ENCODE data around the gene ANXA11. TPM values are rescaled to one million over a fixed set of nuclear protein-coding genes. Genes with fewer than 3 reads are reported as not detected.
"Not testable (repeated sequence)": the region's sequence is repeated elsewhere in the genome, so short reads cannot be mapped to it uniquely, and the experiment has no call there.

Gene ANXA11
- total RNA-seq, 2 experiments from 2014 or later = 181 to 191 TPM

DNA sequence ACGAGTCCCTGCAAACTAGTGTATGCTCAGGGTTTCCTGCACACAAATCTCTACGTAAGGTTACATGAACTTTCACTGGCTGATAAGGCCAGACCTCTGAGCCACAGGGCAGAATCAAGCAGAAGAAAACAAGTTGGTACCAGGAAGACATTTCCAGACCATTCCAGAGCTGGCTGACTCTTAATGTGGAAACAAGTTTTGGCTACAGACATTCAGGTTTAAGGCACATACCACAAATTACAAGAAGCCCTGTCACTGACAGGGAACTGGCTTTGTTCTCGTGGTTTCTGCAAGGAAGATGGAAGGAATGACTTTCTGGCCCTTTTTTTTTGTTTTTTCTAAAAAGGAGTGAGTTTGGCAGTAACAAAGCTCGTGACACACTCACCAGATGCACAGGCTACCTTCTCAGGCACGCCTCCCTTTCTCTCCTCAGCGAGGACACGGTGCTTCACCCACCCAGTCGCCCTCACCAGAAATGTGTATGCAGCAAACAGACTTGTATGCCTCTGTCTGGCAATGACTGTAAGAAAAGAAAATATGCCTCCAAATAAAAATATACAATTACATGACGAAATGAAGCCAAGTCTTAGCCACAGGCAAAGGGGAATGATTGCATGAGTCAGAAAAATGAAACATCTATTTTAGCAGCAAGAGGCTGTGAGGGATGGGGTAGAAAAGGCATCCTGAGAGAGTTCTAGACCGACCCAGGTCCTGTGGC lies 50.2 kb downstream of the ANXA11 start:
- DNase-seq = no peak
- Mint-ChIP-seq H3K27me3 (no peaks in the 10 kb centered on the region), H3K27ac (peak overlapping the region; percentile 25), H3K9me3 (peaks cover 4% of the 10 kb centered on the region), H3K4me1 (peaks cover 20% of the 10 kb centered on the region), H3K4me3 (no peak overlapping the region), H3K36me3 (peaks cover 55% of the 10 kb centered on the region)

DNA sequence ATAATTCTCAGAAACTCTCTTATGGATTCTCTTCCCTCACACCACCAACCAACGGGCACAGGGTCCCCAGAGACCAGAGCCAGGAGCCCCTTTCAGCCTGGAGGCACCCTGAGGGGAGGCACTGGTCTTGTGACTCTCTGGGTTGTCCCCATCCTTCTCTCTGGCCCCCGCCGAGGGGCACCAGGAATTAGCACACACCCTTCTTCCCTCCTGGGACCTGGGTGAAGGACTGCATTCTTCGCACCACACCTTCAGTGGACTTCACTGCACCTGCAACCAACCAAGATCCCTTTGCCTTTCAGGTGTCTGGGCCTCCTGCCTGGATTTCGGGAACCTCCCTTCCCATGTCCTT lies 50.7 kb downstream of the ANXA11 start:
- H3K4me1 Mint-ChIP-seq = peaks cover 18% of the 10 kb centered on the region
- H3K36me3 Mint-ChIP-seq = peaks cover 55% of the 10 kb centered on the region
- no peak overlapping the region for H3K27ac Mint-ChIP-seq
- no peak overlapping the region for H3K4me3 Mint-ChIP-seq
- peaks cover 6% of the 10 kb centered on the region for H3K9me3 Mint-ChIP-seq
- DNase-seq = no peak
- no peaks in the 10 kb centered on the region for H3K27me3 Mint-ChIP-seq

DNA sequence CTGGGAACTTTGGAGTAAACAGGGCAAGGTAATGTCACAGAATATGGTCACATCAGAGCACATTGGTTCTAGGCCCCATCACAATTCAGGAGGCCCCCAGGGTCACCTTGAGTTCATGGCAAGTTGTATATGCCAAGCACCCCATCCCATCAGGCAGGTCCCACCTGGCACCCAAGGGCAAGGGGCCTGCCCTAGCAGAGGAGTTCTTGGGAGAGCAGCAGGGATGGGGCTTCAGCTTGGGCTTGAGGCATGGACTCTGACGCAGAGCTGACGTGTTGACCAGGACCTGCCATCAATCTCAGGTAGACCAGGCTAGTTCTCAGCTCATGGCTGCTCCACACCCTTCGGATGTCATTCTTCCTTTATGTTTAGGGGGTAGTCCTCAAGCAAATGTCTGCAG lies 51.9 kb downstream of the ANXA11 start:
- Mint-ChIP-seq H3K9me3 (peaks cover 14% of the 10 kb centered on the region), H3K27me3 (no peaks in the 10 kb centered on the region), H3K4me1 (peaks cover 6% of the 10 kb centered on the region), H3K4me3 (no peak overlapping the region), H3K36me3 (peaks cover 62% of the 10 kb centered on the region), H3K27ac (no peak overlapping the region)
- no peak for DNase-seq

DNA sequence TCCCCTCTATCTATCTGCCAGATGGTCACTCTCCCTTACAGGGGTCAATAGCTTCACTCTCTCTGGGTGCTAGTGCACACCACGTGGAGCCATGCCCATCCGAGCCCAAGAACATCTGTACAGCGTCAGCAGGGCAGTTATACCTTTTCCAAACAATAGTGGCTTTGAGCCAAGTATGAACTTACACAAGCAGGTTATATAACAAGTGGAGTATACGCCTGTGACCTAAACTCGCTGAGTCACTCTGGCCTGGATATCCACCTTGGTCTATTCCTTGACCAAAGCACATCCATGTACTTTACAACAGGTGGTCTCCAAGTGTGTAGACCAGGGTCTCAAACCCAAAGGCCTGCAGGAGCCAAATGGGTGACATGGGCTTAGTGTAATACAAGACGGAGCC lies 52.5 kb downstream of the ANXA11 start:
- Mint-ChIP-seq H3K9me3 (peaks cover 14% of the 10 kb centered on the region), H3K27ac (peak overlapping the region; percentile 30), H3K27me3 (no peaks in the 10 kb centered on the region), H3K4me3 (no peak overlapping the region), H3K4me1 (peaks cover 4% of the 10 kb centered on the region), H3K36me3 (peaks cover 66% of the 10 kb centered on the region)
- DNase-seq = no peak

DNA sequence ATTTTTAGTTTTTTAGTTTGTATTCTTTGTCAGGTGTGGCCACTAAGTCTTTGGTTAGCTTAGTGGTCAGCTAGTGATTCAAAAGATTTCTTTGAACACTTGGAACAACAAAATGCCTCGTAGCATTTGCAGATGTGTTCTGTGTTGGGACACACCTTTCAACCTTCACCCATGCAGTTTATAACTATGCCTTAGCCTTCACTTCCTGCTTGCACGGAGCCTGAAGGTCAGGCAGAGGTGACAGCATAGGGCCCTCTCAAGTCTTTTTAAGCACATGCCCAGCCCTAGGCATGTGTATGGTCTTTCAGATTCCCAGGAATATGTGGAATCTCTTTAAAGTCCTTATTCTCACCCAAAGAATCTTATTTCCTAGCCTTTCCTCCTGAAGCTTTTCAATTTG lies 55.2 kb downstream of the ANXA11 start:
- Mint-ChIP-seq H3K27ac (no peak overlapping the region), H3K27me3 (no peaks in the 10 kb centered on the region), H3K4me1 (peaks cover 8% of the 10 kb centered on the region), H3K36me3 (peaks cover 62% of the 10 kb centered on the region), H3K4me3 (no peak overlapping the region), H3K9me3 (peaks cover 14% of the 10 kb centered on the region)
- no peak for DNase-seq

DNA sequence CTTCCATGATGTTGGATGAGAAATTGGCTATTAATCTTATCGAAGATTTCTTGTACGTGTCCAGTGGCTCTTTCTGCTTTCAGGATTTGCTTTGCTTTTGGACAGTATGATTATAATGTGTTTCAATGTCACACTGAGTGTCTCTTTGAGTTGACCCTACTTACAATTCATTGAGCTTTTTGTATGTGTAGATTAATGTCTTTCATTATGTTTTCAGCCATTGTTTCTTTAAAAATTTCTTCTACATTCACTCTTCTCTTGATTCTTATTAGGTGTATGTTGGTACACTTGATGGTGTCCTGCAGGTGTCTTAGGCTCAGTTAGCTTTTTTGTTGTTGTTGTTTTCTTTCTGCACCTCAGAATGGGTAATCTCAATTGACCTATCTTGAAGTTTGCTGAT lies 56.2 kb downstream of the ANXA11 start:
- Mint-ChIP-seq H3K4me1 (peaks cover 15% of the 10 kb centered on the region), H3K36me3 (peaks cover 57% of the 10 kb centered on the region), H3K27ac (no peak overlapping the region), H3K27me3 (no peaks in the 10 kb centered on the region), H3K4me3 (no peak overlapping the region), H3K9me3 (peaks cover 14% of the 10 kb centered on the region)
- no peak for DNase-seq

DNA sequence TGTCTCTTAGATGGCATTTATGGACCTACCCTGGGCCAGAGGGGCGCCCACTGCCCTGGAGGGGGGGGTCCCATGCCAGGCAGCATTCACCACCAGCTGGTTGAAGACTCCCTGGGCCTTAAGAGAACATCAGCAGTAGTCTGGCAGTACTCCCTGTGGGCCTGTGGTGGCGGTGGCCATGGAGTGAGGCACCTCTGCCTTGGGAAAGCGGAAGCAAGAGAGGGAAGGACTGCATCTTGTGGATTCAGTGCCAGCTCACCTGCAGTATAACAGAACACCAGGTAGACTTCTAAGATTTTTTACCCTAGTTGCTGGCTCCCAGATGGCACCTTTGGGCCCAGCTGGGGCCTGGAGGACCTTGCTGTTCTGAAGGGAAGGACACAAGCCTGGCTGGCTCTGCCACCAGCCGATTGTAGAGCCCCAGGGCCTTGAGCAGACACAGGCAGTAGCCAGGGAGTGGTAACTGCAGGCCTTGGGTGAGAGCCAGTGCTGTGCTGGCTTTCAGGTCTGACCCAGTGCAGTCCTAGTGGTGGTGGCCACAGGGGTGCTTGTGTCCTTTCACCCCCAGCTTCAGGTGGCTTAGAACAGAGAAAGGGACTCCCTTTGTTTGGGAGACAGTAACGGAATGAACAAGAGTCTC lies 57.1 kb downstream of the ANXA11 start:
- no peak overlapping the region for H3K27ac Mint-ChIP-seq
- peaks cover 51% of the 10 kb centered on the region for H3K36me3 Mint-ChIP-seq
- peaks cover 14% of the 10 kb centered on the region for H3K9me3 Mint-ChIP-seq
- H3K4me3 Mint-ChIP-seq = no peak overlapping the region
- H3K27me3 Mint-ChIP-seq = no peaks in the 10 kb centered on the region
- peaks cover 20% of the 10 kb centered on the region for H3K4me1 Mint-ChIP-seq
- no peak for DNase-seq

DNA sequence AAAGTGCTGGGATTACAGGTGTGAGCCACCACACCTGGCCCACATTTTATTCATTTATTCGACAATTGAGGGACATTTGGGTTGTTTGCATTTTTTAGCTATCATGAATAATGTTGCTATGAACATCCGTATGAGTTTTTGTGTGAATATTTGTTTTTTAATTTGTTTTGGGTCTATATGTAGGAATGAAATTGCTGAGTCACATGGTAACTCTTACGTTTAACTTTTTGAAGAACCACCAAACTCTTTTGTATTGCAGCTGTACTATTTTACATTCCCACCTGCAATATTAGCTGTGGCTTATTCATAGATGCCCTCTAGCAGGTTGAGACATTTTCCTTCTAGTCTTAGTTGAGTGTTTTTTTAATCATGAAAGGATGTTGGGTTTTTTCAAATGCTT lies 58.4 kb downstream of the ANXA11 start:
- peaks cover 14% of the 10 kb centered on the region for H3K9me3 Mint-ChIP-seq
- H3K4me1 Mint-ChIP-seq = peaks cover 20% of the 10 kb centered on the region
- peaks cover 42% of the 10 kb centered on the region for H3K36me3 Mint-ChIP-seq
- no peak for DNase-seq
- H3K27me3 Mint-ChIP-seq = no peaks in the 10 kb centered on the region
- H3K27ac Mint-ChIP-seq = no peak overlapping the region
- H3K4me3 Mint-ChIP-seq = no peak overlapping the region

DNA sequence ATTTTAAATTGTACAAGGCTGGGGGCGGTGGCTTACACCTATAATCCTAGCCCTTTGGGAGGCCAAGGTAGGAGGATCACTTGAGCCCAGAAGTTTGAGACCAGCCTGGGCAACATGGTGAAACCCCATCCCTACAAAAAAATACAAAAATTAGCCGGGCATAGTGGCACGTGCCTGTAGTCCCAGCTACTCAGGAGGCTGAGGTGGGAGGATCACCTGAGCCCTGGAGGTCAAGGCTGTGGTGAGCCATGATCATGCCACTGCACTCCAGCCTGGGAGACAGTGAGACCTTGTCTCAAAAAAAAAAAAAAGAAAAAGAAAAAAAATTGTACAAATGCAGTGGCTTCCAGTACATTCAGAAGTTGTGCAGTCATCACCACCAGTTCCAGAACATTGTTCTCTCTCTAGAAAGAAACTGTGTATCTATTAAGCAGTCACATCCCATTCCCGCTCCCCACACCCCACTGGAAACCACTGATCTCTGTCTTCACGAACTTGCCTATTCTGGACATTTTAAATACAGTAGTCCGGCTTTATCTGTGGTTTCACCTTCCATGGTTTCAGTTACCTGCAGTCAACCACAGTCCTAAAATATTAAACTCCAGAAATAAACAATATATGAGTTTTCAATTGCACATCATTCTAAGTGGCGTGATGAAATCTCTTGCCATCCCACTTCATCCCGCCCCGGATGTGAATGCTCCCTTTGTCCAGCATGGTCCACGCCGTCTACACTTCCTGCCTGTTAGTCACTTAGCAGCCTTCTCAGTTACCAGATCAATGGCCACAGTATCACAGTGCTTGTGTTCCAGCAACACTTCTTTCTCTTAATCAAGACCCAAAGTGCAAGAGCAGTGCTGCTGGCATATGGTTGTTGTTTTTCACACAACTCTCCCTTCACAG lies 59.7 kb downstream of the ANXA11 start:
- Mint-ChIP-seq H3K9me3 (peaks cover 14% of the 10 kb centered on the region), H3K36me3 (peaks cover 30% of the 10 kb centered on the region), H3K4me1 (peaks cover 17% of the 10 kb centered on the region)
- not testable (repeated sequence) for DNase-seq, H3K27ac Mint-ChIP-seq, H3K4me3 Mint-ChIP-seq, H3K27me3 Mint-ChIP-seq

DNA sequence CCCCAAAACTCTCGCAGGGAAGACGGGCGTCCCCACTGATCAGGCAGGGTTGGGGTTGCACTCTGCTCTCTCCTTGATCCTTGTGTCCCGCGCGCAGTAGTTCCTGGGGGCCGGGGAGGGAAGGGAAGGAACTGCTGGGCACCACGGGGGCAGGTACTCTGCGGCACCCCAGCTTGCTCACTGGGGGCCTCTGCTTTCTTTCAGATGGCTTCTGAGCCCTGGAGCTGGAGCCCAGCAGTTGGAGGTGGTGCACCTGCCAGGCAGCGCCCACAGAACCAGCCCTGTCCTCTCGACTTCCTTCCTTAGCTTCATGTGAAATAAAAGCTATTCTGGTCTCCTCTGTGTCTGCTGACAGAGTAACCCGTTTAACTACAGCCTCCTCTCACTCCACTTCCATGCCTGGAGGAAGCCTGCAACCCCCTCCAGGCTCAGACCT lies 60.6 kb downstream of the ANXA11 start:
- no peaks in the 10 kb centered on the region for H3K27me3 Mint-ChIP-seq
- DNase-seq = peak; percentile 14
- H3K27ac Mint-ChIP-seq = peak overlapping the region; percentile 58
- H3K4me3 Mint-ChIP-seq = peak overlapping the region; percentile 61
- peaks cover 9% of the 10 kb centered on the region for H3K9me3 Mint-ChIP-seq
- H3K4me1 Mint-ChIP-seq = peaks cover 17% of the 10 kb centered on the region
- H3K36me3 Mint-ChIP-seq = peaks cover 20% of the 10 kb centered on the region

DNA sequence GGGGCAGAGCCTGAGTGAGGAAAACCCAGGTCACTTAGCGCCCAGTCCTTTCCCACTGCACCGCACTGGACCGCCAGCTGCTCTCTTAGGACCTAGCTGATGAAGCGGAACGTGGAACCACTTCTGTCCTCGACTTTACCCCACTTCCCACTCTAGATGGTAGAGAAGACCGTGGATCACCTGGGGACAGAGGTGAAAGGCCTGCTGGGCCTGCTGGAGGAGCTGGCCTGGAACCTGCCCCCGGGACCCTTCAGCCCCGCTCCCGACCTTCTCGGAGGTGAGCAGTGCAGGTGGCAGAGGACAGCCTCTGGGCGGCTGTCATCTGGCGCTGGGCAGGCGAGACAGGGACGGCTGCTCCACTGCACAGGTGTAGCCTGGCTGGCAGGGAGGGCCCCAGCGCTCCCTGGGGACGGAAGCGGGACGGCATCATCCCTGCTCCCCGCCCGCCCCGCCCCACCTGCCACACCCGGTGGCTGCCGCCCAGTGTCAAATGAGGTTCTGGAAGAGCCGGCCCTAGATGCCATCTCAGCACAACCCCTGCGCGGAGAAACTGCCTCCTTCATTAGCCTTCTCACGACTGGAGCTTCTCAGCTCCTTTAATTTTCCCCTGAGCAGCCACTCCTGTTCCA lies 61.2 kb downstream of the ANXA11 start:
- H3K4me3 Mint-ChIP-seq = peak overlapping the region; percentile 61
- peaks cover 17% of the 10 kb centered on the region for H3K4me1 Mint-ChIP-seq
- peaks cover 2% of the 10 kb centered on the region for H3K27me3 Mint-ChIP-seq
- DNase-seq = peak; percentile 26
- H3K9me3 Mint-ChIP-seq = peaks cover 4% of the 10 kb centered on the region
- H3K27ac Mint-ChIP-seq = peak overlapping the region; percentile 58
- peaks cover 15% of the 10 kb centered on the region for H3K36me3 Mint-ChIP-seq

DNA sequence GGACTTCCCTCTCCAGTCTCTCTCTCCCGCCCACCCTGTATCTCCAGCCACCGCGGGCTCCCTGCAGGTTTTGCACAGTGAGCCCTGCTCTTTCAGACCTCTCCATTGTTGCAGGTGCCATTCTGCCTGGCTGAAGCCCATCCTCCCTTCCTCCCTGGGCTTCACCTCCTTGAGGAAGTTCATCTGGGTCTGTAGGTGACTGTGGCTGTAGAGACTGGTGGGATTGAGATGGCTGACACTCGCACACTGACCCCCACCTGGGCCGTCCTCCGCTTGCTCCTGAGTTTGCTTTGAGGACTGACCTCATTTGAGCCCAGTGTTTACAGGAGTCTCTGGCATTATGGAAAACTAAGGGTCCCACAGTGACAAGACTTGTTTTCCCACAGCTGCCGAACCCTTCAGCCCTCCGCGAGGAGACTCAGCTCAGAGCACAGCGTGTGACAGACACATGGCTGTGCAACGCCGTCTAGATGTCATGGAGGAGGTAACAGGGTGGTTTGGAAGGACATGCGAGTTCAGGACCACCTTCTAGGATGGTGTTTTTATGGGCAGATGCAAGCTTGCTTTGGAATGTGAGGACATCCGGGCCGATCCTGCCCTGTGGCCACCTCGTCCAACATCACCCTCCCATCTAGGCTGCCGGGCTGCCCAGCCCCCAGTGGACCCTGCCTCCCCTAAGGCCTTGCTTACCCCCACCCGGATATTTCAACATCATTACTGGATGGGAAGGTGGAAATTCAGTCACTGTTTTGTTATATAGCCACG lies 63.5 kb downstream of the ANXA11 start:
- Mint-ChIP-seq H3K36me3 (no peaks in the 10 kb centered on the region), H3K9me3 (no peaks in the 10 kb centered on the region), H3K4me3 (no peak overlapping the region), H3K4me1 (peaks cover 17% of the 10 kb centered on the region), H3K27ac (no peak overlapping the region), H3K27me3 (peaks cover 4% of the 10 kb centered on the region)
- DNase-seq = no peak

DNA sequence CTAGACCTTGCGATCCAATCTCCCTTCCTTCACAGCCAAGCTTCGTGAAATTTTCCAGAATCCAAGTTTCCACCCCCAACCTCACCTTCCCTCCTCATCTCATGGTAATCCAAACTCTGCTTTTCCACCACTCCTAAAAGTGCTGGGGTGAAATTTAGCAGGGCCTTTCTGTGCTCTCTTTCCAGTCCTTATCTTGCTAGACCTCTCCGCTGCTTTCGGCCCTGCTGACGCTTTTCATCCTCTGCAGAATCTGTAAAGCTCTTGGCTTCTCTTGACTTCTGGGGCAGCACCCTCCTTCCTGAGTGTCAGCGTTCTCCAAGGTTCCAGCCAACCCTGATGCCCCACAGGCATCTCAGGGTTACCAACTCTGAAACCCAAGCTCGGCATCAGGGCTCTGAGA lies 65.1 kb downstream of the ANXA11 start:
- Mint-ChIP-seq H3K9me3 (no peaks in the 10 kb centered on the region), H3K36me3 (no peaks in the 10 kb centered on the region), H3K27ac (no peak overlapping the region), H3K4me1 (peaks cover 12% of the 10 kb centered on the region), H3K4me3 (no peak overlapping the region), H3K27me3 (peaks cover 4% of the 10 kb centered on the region)
- DNase-seq = no peak

DNA sequence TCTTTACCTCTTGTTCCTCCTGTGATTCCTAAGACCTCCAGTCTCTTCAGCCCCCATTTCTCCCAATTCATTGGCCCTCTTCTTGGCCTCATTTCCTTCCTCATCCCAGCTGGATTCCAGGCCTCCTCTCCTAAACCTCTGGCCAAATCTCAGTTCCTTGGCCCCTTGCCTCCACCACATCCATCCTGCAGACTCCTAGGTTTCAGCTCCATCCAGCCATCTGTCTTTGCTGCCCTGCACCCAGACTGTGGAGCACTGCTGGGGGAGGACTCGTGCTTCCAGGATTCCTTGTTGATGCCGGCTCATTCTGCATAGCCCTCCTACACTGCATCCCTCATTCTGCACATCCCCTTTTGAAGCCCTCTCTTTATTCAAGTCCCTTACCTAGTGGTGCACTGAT lies 66.1 kb downstream of the ANXA11 start:
- Mint-ChIP-seq H3K4me1 (peaks cover 6% of the 10 kb centered on the region), H3K36me3 (no peaks in the 10 kb centered on the region), H3K27ac (no peak overlapping the region), H3K9me3 (no peaks in the 10 kb centered on the region), H3K4me3 (no peak overlapping the region), H3K27me3 (peaks cover 8% of the 10 kb centered on the region)
- DNase-seq = no peak
